Omental fat pad (tissue), 4 donors: ENCODE data around the gene TMEM213. TPM values are rescaled to one million over a fixed set of nuclear protein-coding genes. Genes with fewer than 3 reads are reported as not detected.

Source experiments
- ATAC-seq: fragments of 150-250 bp; one replicate; pipeline ENCODE4 v1.9.1; 2016; ENCODE audit warnings: mild to moderate bottlenecking, moderate library complexity; ENCODE audit not compliant: low FRiP score
- DNase-seq: peaks from one replicate; pipeline ENCODE4 v3.0.0-alpha.2; 2019; ENCODE audit warnings: low spot score
- total RNA-seq, 4 donors: library from RNA; depleted of rRNA; stranded (reverse); fragments of >200 nt; gene quantifications; one replicate each; pipeline ENCODE4 v1.1.0, GENCODE V29; 2016
- TF ChIP-seq, protein P1 (sequence below), 3 donors: fragments of 450-650 bp; IDR thresholded peaks; one replicate each; pipeline ENCODE4 v1.5.1; 2016 to 2017; ENCODE audit warnings: antibody characterized with exemption in 3 of 3, mild to moderate bottlenecking in 3 of 3, moderate library complexity in 2 of 3

The TMEM213 gene
- total RNA-seq, 4 donors from 2014 or later = not detected

- ATAC-seq = no peak
- TF ChIP-seq, protein P1, sequence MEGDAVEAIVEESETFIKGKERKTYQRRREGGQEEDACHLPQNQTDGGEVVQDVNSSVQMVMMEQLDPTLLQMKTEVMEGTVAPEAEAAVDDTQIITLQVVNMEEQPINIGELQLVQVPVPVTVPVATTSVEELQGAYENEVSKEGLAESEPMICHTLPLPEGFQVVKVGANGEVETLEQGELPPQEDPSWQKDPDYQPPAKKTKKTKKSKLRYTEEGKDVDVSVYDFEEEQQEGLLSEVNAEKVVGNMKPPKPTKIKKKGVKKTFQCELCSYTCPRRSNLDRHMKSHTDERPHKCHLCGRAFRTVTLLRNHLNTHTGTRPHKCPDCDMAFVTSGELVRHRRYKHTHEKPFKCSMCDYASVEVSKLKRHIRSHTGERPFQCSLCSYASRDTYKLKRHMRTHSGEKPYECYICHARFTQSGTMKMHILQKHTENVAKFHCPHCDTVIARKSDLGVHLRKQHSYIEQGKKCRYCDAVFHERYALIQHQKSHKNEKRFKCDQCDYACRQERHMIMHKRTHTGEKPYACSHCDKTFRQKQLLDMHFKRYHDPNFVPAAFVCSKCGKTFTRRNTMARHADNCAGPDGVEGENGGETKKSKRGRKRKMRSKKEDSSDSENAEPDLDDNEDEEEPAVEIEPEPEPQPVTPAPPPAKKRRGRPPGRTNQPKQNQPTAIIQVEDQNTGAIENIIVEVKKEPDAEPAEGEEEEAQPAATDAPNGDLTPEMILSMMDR (IDR thresholded peaks at IDR 0.05) = no peak
These were observed 66.9 kb downstream of the TMEM213 start for GRCh38 chr7:138864667-138865066.

DNA sequence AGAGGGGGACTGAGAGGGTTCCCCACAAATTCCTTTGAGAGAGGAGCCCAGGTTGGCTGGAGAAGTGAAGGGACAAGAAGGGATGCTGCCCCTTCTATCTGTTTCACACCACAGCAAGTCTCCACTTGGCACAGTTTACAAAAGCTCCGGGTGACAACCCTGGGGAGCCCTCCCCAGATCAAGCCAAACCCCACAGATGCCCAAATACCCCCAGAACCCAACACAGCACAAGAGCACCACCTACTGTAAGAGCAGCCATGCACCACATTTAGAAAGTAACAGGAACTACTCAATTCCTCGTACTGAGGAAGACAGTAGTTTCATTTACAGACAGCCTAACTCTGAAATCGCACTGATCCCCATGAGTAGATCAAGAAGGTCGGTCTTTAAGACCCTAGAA lies 68.0 kb downstream of the TMEM213 start:
- TF ChIP-seq, protein P1 (IDR thresholded peaks at IDR 0.05) = no peak
- DNase-seq = no peak
- no peak for ATAC-seq

More at GRCh38 chr7:138864667-138865066, 66.9 kb downstream of the TMEM213 start:
- DNase-seq = no peak

- DNase-seq = no peak
- TF ChIP-seq, protein P1 (IDR thresholded peaks at IDR 0.05) = no peak
- no peak for ATAC-seq
These were observed 68.6 kb downstream of the TMEM213 start for GRCh38 chr7:138866353-138866752.

GRCh38 chr7:138867744-138868143 lies 70.0 kb downstream of the TMEM213 start:
- DNase-seq (no peak), ATAC-seq (no peak)
- TF ChIP-seq, protein P1 (IDR thresholded peaks at IDR 0.05) = no peak

DNA sequence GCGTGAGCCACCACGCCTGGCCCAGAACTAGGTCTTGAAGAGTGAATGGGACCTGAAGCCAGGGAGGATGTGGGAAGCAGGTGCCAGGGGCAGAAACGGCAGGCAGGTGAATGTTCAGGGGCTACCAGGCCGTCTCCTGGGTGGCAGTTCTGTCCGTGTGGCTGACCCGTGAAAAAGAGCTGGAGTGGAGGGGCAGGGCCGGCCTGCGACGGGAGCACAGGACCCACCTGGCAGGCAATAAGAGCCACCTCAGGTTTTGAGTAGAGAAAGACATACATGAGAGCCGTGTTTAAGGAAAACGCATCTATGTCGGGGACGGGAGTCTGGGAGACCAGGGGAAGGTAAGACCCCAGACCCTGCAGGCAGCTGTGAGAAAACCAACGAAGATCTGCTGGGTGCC lies 70.9 kb downstream of the TMEM213 start:
- ATAC-seq (no peak), DNase-seq (no peak)
- TF ChIP-seq, protein P1 (IDR thresholded peaks at IDR 0.05) = no peak

- TF ChIP-seq, protein P1 (IDR thresholded peaks at IDR 0.05) = no peak
- no peak for ATAC-seq
These were observed 71.6 kb downstream of the TMEM213 start for GRCh38 chr7:138869353-138869752.

GRCh38 chr7:138871065-138871813 lies 73.4 kb downstream of the TMEM213 start:
- DNase-seq (no peak), ATAC-seq (no peak)
- TF ChIP-seq, protein P1 (IDR thresholded peaks at IDR 0.05) = no peak

More at GRCh38 chr7:138869353-138869752, 71.6 kb downstream of the TMEM213 start:
- DNase-seq = no peak
